WERI-Rb-1 (cell line): ENCODE data around the gene UNKL.
A peak's percentile ranks its signal among the peaks of the same experiment; 100 is the strongest.

ENCODE experiments used
- DNase-seq: peaks from one replicate; pipeline ENCODE4 v3.0.0-alpha.2; 2020
- H3K27ac ChIP-seq: fragments of 250-450 bp; sonication (Bioruptor Pico); 2 replicates; pipeline ENCODE4 v1.5.1; 2020; ENCODE audit warnings: mild to moderate bottlenecking, moderate library complexity
- H3K27me3 ChIP-seq: fragments of 250-450 bp; sonication (Bioruptor Pico); 2 replicates; pipeline ENCODE4 v1.5.1; 2021; ENCODE audit warnings: mild to moderate bottlenecking, low read depth, moderate library complexity; ENCODE audit not compliant: insufficient read depth, severe bottlenecking
- H3K36me3 ChIP-seq: fragments of 250-450 bp; sonication (Bioruptor Pico); 2 replicates; pipeline ENCODE4 v1.5.1; 2020; ENCODE audit warnings: mild to moderate bottlenecking, moderate library complexity
- H3K4me3 ChIP-seq: 2 replicates; pipeline ENCODE4 v1.5.1; 2011; ENCODE audit warnings: low read depth, mild to moderate bottlenecking, control low read depth, low read length
- H3K9me3 ChIP-seq: fragments of 250-450 bp; sonication (Bioruptor Pico); 2 replicates; pipeline ENCODE4 v1.5.1; 2021; ENCODE audit warnings: mild to moderate bottlenecking, moderate library complexity; ENCODE audit not compliant: severe bottlenecking
- TF ChIP-seq, protein P1 (sequence below): IDR thresholded peaks from 2 replicates; pipeline ENCODE4 v1.5.1; 2011; ENCODE audit warnings: low read depth, mild to moderate bottlenecking, control low read depth, inconsistent platforms, low read length

The UNKL gene

DNA sequence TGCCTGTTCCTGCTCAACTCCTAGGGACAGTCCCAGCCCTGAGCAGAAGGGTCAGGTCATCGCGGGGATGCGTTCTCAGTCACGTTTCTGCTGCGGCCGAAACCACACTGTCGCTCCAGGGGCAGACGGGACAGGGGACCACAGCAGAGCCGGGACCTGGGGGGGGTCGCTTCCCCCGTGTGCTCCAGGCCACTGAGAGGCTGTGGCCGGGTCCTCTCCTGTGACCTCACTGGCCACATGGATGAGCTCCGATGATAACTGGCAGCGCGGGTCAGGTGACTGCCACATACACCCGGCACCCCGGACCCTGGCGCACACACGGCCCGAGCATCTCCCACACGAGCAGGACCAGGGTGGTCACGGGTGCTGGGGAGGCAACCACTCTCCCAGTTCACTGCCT is 50.0 kb downstream of the UNKL start:
- H3K4me3 ChIP-seq = no peak overlapping the region
- DNase-seq = no peak
- peaks cover 46% of the 10 kb centered on the region for H3K36me3 ChIP-seq
- H3K9me3 ChIP-seq = no peaks in the 10 kb centered on the region
- H3K27me3 ChIP-seq = no peaks in the 10 kb centered on the region
- no peak overlapping the region for H3K27ac ChIP-seq
- TF ChIP-seq, protein P1, sequence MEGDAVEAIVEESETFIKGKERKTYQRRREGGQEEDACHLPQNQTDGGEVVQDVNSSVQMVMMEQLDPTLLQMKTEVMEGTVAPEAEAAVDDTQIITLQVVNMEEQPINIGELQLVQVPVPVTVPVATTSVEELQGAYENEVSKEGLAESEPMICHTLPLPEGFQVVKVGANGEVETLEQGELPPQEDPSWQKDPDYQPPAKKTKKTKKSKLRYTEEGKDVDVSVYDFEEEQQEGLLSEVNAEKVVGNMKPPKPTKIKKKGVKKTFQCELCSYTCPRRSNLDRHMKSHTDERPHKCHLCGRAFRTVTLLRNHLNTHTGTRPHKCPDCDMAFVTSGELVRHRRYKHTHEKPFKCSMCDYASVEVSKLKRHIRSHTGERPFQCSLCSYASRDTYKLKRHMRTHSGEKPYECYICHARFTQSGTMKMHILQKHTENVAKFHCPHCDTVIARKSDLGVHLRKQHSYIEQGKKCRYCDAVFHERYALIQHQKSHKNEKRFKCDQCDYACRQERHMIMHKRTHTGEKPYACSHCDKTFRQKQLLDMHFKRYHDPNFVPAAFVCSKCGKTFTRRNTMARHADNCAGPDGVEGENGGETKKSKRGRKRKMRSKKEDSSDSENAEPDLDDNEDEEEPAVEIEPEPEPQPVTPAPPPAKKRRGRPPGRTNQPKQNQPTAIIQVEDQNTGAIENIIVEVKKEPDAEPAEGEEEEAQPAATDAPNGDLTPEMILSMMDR = no peak

DNA sequence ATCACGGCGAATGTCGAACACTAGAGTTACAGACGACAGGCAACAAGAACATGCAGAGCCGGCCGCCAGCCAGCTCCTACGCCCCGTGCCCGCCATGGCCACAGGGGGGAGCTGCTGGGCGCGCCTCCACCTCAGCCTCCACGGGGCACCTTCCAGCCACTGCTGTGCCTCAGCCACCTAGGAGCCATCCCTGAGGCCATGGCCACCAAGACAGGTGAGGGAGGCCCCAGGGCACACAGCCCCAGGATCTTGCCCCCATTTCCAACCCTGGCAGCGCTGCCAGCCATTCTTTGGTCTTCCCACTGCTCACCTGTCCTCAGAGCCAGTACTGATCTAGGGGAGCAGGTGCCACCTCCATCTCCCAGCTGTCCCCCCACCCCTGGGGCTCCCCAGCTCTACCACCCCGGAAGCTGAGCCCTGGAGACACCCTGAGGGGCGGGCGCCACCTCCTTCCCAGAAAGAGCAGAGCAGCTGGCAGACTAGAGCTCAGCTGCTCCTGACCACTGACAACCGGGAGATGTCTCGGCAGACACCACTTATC is 50.9 kb downstream of the UNKL start:
- Histone ChIP-seq H3K27ac (no peak overlapping the region), H3K27me3 (no peaks in the 10 kb centered on the region), H3K9me3 (no peaks in the 10 kb centered on the region), H3K36me3 (peaks cover 44% of the 10 kb centered on the region), H3K4me3 (no peak overlapping the region)
- TF ChIP-seq, protein P1 = peak; percentile 93
- DNase-seq = peak; percentile 61

GRCh38 chr16:1362807-1363206 is 51.7 kb downstream of the UNKL start:
- Histone ChIP-seq H3K9me3 (no peaks in the 10 kb centered on the region), H3K36me3 (peaks cover 41% of the 10 kb centered on the region), H3K27me3 (no peaks in the 10 kb centered on the region), H3K27ac (no peak overlapping the region), H3K4me3 (no peak overlapping the region)
- no peak for DNase-seq
- TF ChIP-seq, protein P1 = no peak

DNA sequence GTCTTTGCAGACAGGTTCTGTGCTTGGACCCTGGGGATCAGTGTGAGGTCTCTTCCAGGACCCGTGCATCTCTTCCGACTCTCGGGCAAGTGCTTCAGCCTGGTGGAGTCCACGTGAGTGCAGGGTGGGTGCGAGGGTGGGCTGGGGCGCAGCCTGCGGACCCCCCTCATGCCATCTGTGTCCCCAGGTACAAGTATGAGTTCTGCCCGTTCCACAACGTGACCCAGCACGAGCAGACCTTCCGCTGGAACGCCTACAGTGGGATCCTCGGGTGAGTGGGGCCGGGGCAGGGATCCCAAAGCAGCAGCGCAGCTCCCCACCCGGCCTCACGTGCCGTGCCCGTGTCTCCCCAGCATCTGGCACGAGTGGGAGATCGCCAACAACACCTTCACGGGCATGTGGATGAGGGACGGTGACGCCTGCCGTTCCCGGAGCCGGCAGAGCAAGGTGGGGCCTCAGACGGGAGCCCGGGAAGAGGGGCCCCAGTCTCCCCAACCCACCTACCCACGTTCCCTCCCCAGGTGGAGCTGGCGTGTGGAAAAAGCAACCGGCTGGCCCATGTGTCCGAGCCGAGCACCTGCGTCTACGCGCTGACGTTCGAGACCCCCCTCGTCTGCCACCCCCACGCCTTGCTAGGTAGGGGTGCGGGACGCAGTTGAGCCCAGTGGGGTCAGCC is 52.7 kb downstream of the UNKL start:
- Histone ChIP-seq H3K27ac (no peak overlapping the region), H3K27me3 (no peaks in the 10 kb centered on the region), H3K4me3 (no peak overlapping the region), H3K36me3 (peaks cover 41% of the 10 kb centered on the region), H3K9me3 (no peaks in the 10 kb centered on the region)
- TF ChIP-seq, protein P1 = no peak
- no peak for DNase-seq

DNA sequence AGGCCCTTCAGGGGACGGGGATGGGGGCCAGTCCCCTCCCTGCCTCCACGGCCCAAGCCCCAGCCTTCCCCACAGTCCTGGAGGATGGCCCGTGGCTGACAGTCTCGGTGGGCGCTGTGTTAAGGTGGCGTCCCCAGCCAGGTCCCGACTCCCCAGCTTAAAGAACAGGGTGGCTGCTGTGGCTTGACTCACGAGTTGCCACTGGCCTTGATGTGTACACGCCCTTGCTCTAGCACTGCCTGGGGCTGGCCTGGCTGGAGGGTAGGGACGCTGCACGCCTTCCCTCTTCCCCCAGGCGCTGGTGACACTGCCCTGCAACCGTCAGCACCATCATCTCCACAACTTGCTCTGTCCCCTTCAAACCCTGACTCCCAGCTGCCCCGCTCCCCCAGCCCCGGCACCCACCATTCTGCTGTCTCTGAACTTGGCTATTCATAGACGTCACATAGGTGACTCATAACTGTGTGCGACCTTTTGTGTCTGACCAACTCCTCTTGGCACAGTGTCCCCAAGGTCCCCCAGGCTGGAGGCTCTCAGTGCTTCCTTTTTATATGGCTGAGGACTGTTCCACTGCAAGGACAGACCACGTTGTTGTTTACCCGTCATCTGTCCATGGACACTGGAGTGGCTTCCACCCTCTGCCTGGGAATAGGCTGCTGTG is 56.5 kb downstream of the UNKL start:
- TF ChIP-seq, protein P1 = no peak

More for the DNA sequence above, 56.5 kb downstream of the UNKL start:
- H3K4me3 ChIP-seq = no peak overlapping the region
- H3K9me3 ChIP-seq = no peaks in the 10 kb centered on the region
- no peaks in the 10 kb centered on the region for H3K27me3 ChIP-seq
- no peak for DNase-seq
- H3K36me3 ChIP-seq = peaks cover 13% of the 10 kb centered on the region
- no peak overlapping the region for H3K27ac ChIP-seq
